ENCODE results near the gene CCL18. TPM values are rescaled to one million over a fixed set of nuclear protein-coding genes. Genes with fewer than 3 reads are reported as not detected.
"Not testable (repeated sequence)": the region's sequence is repeated elsewhere in the genome, so short reads cannot be mapped to it uniquely, and the experiment has no call there.

Gene CCL18
- polyA plus RNA-seq, 1 donor from 2014 or later = not detected

- peaks cover 0 to 1% (median 0%) of the 10 kb centered on the region in 3 donors for H3K4me1 Mint-ChIP-seq
- H3K9me3 Mint-ChIP-seq = no peaks in the 10 kb centered on the region
- peaks cover 12% of the 10 kb centered on the region for H3K27me3 Mint-ChIP-seq
- H3K4me3 Mint-ChIP-seq = no peak overlapping the region
- H3K27ac Mint-ChIP-seq = no peak overlapping the region
- H3K36me3 Mint-ChIP-seq = no peaks in the 10 kb centered on the region
These were observed 6.2 kb upstream of the CCL18 start for GRCh38 chr17:36057911-36058310.

- no peaks in the 10 kb centered on the region for H3K9me3 Mint-ChIP-seq
- H3K27ac Mint-ChIP-seq = no peak overlapping the region
- H3K27me3 Mint-ChIP-seq = peaks cover 14% of the 10 kb centered on the region
- no peaks in the 10 kb centered on the region for H3K36me3 Mint-ChIP-seq
- no peaks in the 10 kb centered on the region for H3K4me1 Mint-ChIP-seq
- H3K4me3 Mint-ChIP-seq = no peak overlapping the region
These were observed 4.7 kb upstream of the CCL18 start for GRCh38 chr17:36059406-36059805.

- H3K4me1 Mint-ChIP-seq = no peaks in the 10 kb centered on the region
- H3K36me3 Mint-ChIP-seq = no peaks in the 10 kb centered on the region
These were observed 3.3 kb upstream of the CCL18 start for GRCh38 chr17:36060816-36061215.

GRCh38 chr17:36066365-36066985 lies 2.4 kb downstream of the CCL18 start:
- Mint-ChIP-seq H3K27ac (no peak overlapping the region), H3K4me1 (peaks cover 0 to 3% (median 0%) of the 10 kb centered on the region in 3 donors), H3K4me3 (no peak overlapping the region), H3K27me3 (peaks cover 4% of the 10 kb centered on the region), H3K36me3 (peaks cover 1% of the 10 kb centered on the region), H3K9me3 (no peaks in the 10 kb centered on the region)

More at GRCh38 chr17:36060816-36061215, 3.3 kb upstream of the CCL18 start:
- Mint-ChIP-seq H3K27me3 (peaks cover 11% of the 10 kb centered on the region), H3K27ac (no peak overlapping the region), H3K9me3 (no peaks in the 10 kb centered on the region), H3K4me3 (no peak overlapping the region)

GRCh38 chr17:36068524-36068923 lies 4.5 kb downstream of the CCL18 start:
- Mint-ChIP-seq H3K27ac (no peak overlapping the region), H3K9me3 (no peaks in the 10 kb centered on the region), H3K27me3 (peaks cover 2% of the 10 kb centered on the region), H3K36me3 (peaks cover 1% of the 10 kb centered on the region), H3K4me1 (peaks cover 0 to 6% (median 3%) of the 10 kb centered on the region in 3 donors), H3K4me3 (no peak overlapping the region)

- Mint-ChIP-seq H3K27me3 (peaks cover 2% of the 10 kb centered on the region), H3K9me3 (no peaks in the 10 kb centered on the region), H3K4me1 (peaks cover 0 to 6% (median 3%) of the 10 kb centered on the region in 3 donors), H3K4me3 (no peak overlapping the region), H3K27ac (peak overlapping the region in 1 of 3 donors; percentile 81), H3K36me3 (peaks cover 1% of the 10 kb centered on the region)
These were observed 5.1 kb downstream of the CCL18 start for GRCh38 chr17:36069136-36069535.

- H3K4me3 Mint-ChIP-seq = no peak overlapping the region
- peaks cover 1% of the 10 kb centered on the region for H3K36me3 Mint-ChIP-seq
- H3K4me1 Mint-ChIP-seq = peaks cover 0 to 6% (median 3%) of the 10 kb centered on the region in 3 donors
- H3K27ac Mint-ChIP-seq = no peak overlapping the region
- H3K27me3 Mint-ChIP-seq = no peaks in the 10 kb centered on the region
- no peaks in the 10 kb centered on the region for H3K9me3 Mint-ChIP-seq
These were observed 6.4 kb downstream of the CCL18 start for GRCh38 chr17:36070427-36070826.

- no peaks in the 10 kb centered on the region for H3K27me3 Mint-ChIP-seq
- peaks cover 0 to 6% (median 3%) of the 10 kb centered on the region in 3 donors for H3K4me1 Mint-ChIP-seq
- H3K9me3 Mint-ChIP-seq = no peaks in the 10 kb centered on the region
- no peak overlapping the region for H3K4me3 Mint-ChIP-seq
- no peak overlapping the region for H3K27ac Mint-ChIP-seq
- peaks cover 1% of the 10 kb centered on the region for H3K36me3 Mint-ChIP-seq
These were observed 7.7 kb downstream of the CCL18 start for GRCh38 chr17:36071751-36072150.

GRCh38 chr17:36072431-36073121 lies 8.5 kb downstream of the CCL18 start:
- Mint-ChIP-seq H3K4me3 (peak overlapping the region in 1 of 4 donors; percentile 7), H3K27ac (no peak overlapping the region), H3K9me3 (peaks cover 0 to 4% (median 0%) of the 10 kb centered on the region in 3 donors), H3K4me1 (peaks cover 0 to 6% (median 3%) of the 10 kb centered on the region in 3 donors), H3K36me3 (peaks cover 1% of the 10 kb centered on the region), H3K27me3 (no peaks in the 10 kb centered on the region)

GRCh38 chr17:36074365-36074764 lies 10.3 kb downstream of the CCL18 start:
- no peak overlapping the region for H3K27ac Mint-ChIP-seq
- H3K36me3 Mint-ChIP-seq = peaks cover 1% of the 10 kb centered on the region

GRCh38 chr17:36081681-36082471 lies 17.8 kb downstream of the CCL18 start:
- H3K4me3 Mint-ChIP-seq = peak overlapping the region; percentile 13 to 93 (median 62)

More at GRCh38 chr17:36074365-36074764, 10.3 kb downstream of the CCL18 start:
- Mint-ChIP-seq H3K4me3 (no peak overlapping the region), H3K9me3 (peaks cover 0 to 9% (median 4%) of the 10 kb centered on the region in 3 donors), H3K27me3 (no peaks in the 10 kb centered on the region), H3K4me1 (peaks cover 0 to 6% (median 0%) of the 10 kb centered on the region in 3 donors)

GRCh38 chr17:36082482-36083120 lies 18.5 kb downstream of the CCL18 start:
- peaks cover 12 to 19% (median 15%) of the 10 kb centered on the region in 3 donors for H3K4me1 Mint-ChIP-seq
- H3K27me3 Mint-ChIP-seq, H3K9me3 Mint-ChIP-seq, H3K36me3 Mint-ChIP-seq: not testable (repeated sequence)
- H3K4me3 Mint-ChIP-seq = peak overlapping the region; percentile 13 to 93 (median 62)
- H3K27ac Mint-ChIP-seq = peak overlapping the region; percentile 34 to 94 (median 87)

More at GRCh38 chr17:36081681-36082471, 17.8 kb downstream of the CCL18 start:
- not testable (repeated sequence) for H3K9me3 Mint-ChIP-seq, H3K27me3 Mint-ChIP-seq, H3K36me3 Mint-ChIP-seq
- Mint-ChIP-seq H3K27ac (peak overlapping the region; percentile 34 to 94 (median 87)), H3K4me1 (peaks cover 12 to 19% (median 15%) of the 10 kb centered on the region in 3 donors)

- not testable (repeated sequence) for H3K36me3 Mint-ChIP-seq, H3K27ac Mint-ChIP-seq, H3K9me3 Mint-ChIP-seq, H3K27me3 Mint-ChIP-seq, H3K4me3 Mint-ChIP-seq
- H3K4me1 Mint-ChIP-seq = peaks cover 12 to 22% (median 15%) of the 10 kb centered on the region in 3 donors
These were observed 19.6 kb downstream of the CCL18 start for GRCh38 chr17:36083691-36084090.

GRCh38 chr17:36085765-36086164 lies 21.7 kb downstream of the CCL18 start:
- Mint-ChIP-seq H3K9me3 (no peaks in the 10 kb centered on the region), H3K36me3 (no peaks in the 10 kb centered on the region), H3K27ac (no peak overlapping the region), H3K4me1 (peaks cover 26 to 41% (median 34%) of the 10 kb centered on the region in 3 donors), H3K27me3 (peaks cover 7% of the 10 kb centered on the region), H3K4me3 (peak overlapping the region in 1 of 4 donors; percentile 12)

Measured in IgD-negative memory B cell (primary cell).